DMS79 (cell line): ENCODE measurements around the gene ZNF775.

Experiments
- DNase-seq: peaks from one replicate; lab custom pipeline; 2025; lab: John Stamatoyannopoulos, UW

ZNF775 gene

GRCh38 chr7:150441524-150441923 is 62.4 kb downstream of the ZNF775 start:
- DNase-seq: no peak

- no peak for DNase-seq
Measured at GRCh38 chr7:150442811-150443210, 63.7 kb downstream of the ZNF775 start.

- DNase-seq: no peak
Measured at GRCh38 chr7:150443793-150444540, 64.8 kb downstream of the ZNF775 start.

- DNase-seq: no peak
Measured at GRCh38 chr7:150444674-150445365, 65.7 kb downstream of the ZNF775 start.

- DNase-seq: no peak
Measured at GRCh38 chr7:150446288-150446938, 67.3 kb downstream of the ZNF775 start.
